SK-N-SH (cell line): Measurements from ENCODE around the gene B4GALNT4.

Experiments used
- EZH2phosphoT487 ChIP-seq: fragments of 200-600 bp; sonication (generic); IDR thresholded peaks from 2 replicates; pipeline ENCODE4 v1.6.1; 2017; ENCODE audit warnings: low read depth, mixed run types, mild to moderate bottlenecking, antibody characterized with exemption, moderate library complexity, borderline replicate concordance
- GABPA ChIP-seq: IDR thresholded peaks from 2 replicates; pipeline ENCODE4 v1.4.0; 2012; ENCODE audit warnings: low read depth, mild to moderate bottlenecking
- GATA2 ChIP-seq: sonication (generic); formaldehyde crosslinking; IDR thresholded peaks from 2 replicates; pipeline ENCODE4 v1.5.0; 2020; ENCODE audit warnings: mild to moderate bottlenecking, missing genetic modification reagents
- JUND ChIP-seq: IDR thresholded peaks from 2 replicates; pipeline ENCODE4 v1.4.0; 2012
- POLR2AphosphoS5 ChIP-seq: IDR thresholded peaks from 2 replicates; pipeline ENCODE4 v1.6.1; 2012; ENCODE audit warnings: low read depth, low read length
- RAD21 ChIP-seq: IDR thresholded peaks from 2 replicates; pipeline ENCODE4 v1.6.1; 2012; ENCODE audit warnings: mild to moderate bottlenecking, low read length
- RFX5 ChIP-seq: IDR thresholded peaks from 2 replicates; pipeline ENCODE4 v1.6.1; 2012; ENCODE audit warnings: mild to moderate bottlenecking, improper control_type of control experiment, low read length
- TF ChIP-seq, protein P1 (sequence below): fragments of 150-350 bp; IDR thresholded peaks from 2 replicates; pipeline ENCODE4 v1.6.1; 2017; ENCODE audit warnings: antibody characterized with exemption, low read length, low read depth, borderline replicate concordance
- TF ChIP-seq, protein P2 (sequence below): fragments of 200-600 bp; sonication (generic); IDR thresholded peaks from 2 replicates; pipeline ENCODE4 v1.6.1; 2017; ENCODE audit warnings: antibody characterized with exemption, mild to moderate bottlenecking, moderate library complexity
- TF ChIP-seq, protein P3 (sequence below): IDR thresholded peaks from 2 replicates; pipeline ENCODE4 v1.6.1; 2012; ENCODE audit warnings: mild to moderate bottlenecking, low read depth, low read length, moderate library complexity

DNA sequence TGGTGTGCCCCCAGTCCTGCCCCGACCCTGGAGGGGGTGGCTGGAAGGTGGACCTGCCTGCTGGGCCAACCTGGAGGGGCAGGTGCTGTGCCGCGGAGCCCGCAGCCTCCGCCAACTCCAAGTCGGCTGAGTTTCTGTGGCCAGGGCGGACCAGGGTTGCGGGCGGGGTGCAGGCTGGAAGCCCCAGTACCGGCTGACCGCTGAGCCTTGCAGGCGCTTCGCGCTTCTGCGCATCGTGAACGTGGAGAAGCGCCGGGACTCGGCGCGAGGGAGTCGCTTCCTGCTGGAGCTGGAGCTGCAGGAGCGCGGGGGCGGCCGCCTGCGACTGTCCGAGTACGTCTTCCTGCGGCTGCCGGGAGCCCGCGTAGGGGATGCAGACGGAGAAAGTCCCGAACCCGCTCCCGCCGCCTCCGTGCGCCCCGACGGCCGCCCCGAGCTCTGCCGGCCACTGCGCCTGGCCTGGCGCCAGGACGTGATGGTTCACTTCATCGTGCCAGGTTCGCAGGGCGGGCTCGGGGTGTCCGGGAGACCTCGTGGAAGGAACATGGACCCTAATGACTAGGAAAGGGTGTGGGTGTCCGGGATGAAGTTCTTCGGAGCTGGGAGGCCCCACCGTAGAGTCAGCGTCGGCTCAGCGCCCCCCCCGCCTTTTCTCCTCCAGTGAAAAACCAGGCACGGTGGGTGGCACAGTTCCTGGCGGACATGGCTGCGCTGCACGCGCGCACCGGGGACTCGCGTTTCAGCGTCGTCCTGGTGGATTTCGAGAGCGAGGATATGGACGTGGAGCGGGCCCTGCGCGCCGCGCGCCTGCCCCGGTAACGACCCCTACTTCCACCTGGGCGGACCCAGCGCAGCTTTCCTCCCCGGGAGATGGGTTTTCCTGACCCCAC is 10.2 kb downstream of the B4GALNT4 start:
- TF ChIP-seq, protein P1, sequence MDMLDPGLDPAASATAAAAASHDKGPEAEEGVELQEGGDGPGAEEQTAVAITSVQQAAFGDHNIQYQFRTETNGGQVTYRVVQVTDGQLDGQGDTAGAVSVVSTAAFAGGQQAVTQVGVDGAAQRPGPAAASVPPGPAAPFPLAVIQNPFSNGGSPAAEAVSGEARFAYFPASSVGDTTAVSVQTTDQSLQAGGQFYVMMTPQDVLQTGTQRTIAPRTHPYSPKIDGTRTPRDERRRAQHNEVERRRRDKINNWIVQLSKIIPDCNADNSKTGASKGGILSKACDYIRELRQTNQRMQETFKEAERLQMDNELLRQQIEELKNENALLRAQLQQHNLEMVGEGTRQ = no peak
- TF ChIP-seq, protein P2, sequence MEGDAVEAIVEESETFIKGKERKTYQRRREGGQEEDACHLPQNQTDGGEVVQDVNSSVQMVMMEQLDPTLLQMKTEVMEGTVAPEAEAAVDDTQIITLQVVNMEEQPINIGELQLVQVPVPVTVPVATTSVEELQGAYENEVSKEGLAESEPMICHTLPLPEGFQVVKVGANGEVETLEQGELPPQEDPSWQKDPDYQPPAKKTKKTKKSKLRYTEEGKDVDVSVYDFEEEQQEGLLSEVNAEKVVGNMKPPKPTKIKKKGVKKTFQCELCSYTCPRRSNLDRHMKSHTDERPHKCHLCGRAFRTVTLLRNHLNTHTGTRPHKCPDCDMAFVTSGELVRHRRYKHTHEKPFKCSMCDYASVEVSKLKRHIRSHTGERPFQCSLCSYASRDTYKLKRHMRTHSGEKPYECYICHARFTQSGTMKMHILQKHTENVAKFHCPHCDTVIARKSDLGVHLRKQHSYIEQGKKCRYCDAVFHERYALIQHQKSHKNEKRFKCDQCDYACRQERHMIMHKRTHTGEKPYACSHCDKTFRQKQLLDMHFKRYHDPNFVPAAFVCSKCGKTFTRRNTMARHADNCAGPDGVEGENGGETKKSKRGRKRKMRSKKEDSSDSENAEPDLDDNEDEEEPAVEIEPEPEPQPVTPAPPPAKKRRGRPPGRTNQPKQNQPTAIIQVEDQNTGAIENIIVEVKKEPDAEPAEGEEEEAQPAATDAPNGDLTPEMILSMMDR = no peak
- TF ChIP-seq POLR2AphosphoS5 (no peak), EZH2phosphoT487 (no peak), RAD21 (no peak), JUND (no peak), GABPA (no peak), RFX5 (no peak), GATA2 (CRISPR knock-in tag) (no peak)
- TF ChIP-seq, protein P3, sequence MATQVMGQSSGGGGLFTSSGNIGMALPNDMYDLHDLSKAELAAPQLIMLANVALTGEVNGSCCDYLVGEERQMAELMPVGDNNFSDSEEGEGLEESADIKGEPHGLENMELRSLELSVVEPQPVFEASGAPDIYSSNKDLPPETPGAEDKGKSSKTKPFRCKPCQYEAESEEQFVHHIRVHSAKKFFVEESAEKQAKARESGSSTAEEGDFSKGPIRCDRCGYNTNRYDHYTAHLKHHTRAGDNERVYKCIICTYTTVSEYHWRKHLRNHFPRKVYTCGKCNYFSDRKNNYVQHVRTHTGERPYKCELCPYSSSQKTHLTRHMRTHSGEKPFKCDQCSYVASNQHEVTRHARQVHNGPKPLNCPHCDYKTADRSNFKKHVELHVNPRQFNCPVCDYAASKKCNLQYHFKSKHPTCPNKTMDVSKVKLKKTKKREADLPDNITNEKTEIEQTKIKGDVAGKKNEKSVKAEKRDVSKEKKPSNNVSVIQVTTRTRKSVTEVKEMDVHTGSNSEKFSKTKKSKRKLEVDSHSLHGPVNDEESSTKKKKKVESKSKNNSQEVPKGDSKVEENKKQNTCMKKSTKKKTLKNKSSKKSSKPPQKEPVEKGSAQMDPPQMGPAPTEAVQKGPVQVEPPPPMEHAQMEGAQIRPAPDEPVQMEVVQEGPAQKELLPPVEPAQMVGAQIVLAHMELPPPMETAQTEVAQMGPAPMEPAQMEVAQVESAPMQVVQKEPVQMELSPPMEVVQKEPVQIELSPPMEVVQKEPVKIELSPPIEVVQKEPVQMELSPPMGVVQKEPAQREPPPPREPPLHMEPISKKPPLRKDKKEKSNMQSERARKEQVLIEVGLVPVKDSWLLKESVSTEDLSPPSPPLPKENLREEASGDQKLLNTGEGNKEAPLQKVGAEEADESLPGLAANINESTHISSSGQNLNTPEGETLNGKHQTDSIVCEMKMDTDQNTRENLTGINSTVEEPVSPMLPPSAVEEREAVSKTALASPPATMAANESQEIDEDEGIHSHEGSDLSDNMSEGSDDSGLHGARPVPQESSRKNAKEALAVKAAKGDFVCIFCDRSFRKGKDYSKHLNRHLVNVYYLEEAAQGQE = no peak
